Stimulated activated CD8-positive, alpha-beta memory T cell treated with anti-CD3 and anti-CD28 coated beads, Interleukin-15, amount 100 ng/mL, for 48 hours (primary cell): Measurements from ENCODE around the gene UGT3A2.

ENCODE experiments used
- DNase-seq, 2 donors: peaks; one replicate each; pipeline ENCODE4 v3.0.0-alpha.2; 2020; ENCODE audit warnings: low read depth in 2 of 2

The UGT3A2 gene

DNA sequence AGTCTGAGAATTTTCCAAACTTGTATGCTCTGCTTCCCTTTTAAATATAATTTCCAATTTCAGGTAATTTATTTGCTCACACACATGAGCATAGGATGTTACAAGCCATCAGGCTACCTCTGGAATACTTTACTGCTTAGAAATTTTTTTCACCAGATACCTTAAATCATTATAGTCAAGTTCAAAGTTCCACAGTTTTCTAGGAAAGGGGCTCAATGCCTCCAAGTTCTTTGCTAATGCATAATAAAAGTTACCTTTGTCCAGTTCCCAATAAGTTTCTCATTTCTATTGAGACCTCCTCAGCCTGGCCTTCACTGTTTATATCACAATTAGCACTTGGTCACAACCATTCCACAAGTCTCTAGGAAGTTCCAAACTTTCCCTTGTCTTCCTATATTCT lies 59.3 kb downstream of the UGT3A2 start:
- DNase-seq, result no peak

DNA sequence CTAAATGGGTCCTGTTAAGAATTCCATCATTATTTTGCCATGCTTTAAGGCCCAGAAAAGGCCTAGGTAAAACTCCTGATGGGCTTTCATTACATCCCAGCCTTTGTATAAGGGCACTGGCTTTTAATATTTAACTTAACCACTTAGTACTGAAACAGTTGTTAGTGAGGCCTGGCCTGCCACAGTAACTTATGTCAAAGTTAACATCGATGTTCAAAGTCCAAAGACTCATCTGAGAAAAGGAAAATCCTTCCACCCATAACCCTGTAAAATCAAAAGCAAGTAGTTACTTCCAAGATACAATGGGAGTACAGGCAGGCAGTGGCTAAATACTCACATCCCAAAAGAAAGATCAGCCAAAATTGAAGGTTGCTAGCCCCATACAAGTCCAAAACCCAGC lies 60.5 kb downstream of the UGT3A2 start:
- DNase-seq, result no peak

DNA sequence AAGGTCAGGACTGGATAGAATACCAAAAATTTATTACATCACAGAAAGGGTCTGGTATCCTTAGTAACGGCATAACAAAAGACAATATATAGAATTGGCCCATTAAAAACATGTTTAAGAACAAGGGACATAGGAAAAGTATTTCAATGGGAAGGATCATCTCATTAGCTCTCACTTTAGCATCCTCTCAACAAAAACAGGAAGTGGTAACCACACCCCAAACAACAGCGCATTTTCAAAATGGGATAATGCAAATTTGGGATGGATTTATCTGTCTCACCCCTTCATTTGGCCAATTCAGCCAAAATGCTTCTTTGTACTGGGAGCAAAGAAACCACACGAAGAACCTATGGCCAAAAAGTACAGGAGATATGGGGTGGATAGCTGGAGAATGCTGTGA lies 65.7 kb downstream of the UGT3A2 start:
- no peak for DNase-seq

DNA sequence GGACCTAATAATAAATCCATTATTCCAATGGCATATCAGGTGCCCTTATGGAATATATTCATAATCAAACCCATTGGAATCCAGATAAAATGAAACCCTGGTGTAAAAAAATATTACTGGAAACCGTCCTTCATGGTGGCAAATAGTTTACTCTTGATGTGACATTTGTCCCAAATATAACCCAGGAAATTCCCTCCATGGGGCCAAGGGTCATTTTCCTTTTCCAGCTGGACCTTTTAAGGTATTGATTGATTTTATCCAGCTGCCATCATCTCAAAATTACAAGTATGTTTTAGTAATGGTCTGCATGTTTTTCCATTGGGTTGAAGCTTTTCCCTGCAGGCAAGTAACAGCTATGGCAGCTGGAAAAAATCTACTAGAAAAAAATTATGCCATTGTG lies 67.1 kb downstream of the UGT3A2 start:
- DNase-seq, result no peak

DNA sequence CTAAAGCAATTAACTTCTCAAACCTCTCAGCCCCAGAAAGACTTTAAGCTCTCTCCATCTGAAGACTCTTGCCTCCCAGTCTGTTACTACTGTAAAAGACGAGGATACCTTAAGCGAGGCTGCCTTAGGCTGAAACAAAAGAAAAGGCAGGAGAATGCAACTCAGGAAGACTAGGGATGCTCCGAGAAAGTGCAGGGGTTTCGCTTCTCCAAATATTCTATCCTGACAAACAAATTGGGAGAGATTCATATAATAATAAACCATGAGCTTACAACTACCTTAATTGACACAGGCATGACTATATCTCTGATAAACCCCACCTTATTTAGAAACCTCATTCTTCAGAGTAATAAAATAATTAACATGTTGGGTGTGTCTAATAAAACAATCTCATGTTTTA lies 70.6 kb downstream of the UGT3A2 start:
- DNase-seq, result no peak

DNA sequence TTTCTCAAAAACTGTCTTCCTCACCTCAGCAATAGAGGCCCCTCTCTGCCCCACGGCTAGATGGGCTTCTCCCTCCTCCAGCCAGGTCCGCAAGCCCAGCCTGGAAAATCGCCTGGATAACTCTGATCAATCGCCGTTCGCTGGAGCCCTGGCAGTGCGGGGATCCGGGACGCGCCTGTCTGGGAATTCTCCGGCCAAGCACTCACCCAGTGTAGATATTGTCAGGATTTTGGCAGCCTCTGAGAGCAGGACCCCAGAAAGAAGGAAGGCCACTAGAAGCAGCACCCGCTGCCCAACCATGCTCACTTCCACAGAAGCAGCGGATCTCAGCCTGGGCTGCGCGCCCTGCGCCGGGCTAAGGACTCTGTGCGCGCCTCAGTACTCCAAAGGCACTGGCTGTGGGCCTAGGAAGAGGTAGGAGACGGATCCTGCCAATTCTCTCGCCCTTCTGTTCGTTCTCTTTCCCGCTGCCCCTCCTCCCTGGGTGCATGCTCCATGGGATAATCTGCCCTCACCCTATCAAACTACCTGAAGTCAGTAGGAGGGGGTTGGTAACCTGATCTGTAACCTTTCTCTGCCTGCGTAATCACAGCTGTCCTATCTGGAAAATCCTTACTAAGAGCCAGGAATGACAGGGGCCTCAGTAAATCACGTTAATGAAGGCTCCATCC lies 75.6 kb downstream of the UGT3A2 start, which contains the start of gene UGT3A1:
Gene UGT3A1 (minus strand): TSS at position 450 of the 671 bp plus-strand sequence. CDS start 150 bp downstream, at position 300.
- DNase-seq, result no peak

DNA sequence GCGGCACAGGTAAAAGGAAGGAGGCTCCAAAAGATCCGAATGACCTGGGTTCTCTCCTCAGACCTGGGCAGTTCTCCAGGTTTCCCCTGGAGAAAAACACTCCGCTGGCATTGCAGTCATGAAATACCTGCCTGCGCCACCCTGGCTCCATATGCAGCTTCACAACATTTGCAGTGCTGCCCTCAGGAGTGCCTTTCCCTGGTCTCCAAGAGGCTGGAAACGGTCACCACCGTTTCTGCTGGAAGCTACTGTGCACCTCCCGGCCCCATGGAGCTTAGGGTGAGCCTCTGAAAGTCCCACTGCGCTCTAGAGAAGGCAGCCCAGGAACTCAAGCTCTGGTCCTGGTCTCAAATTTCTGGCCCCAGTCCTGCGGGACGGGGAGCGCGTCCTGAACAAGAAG lies 76.2 kb downstream of the UGT3A2 start:
- DNase-seq, result no peak

DNA sequence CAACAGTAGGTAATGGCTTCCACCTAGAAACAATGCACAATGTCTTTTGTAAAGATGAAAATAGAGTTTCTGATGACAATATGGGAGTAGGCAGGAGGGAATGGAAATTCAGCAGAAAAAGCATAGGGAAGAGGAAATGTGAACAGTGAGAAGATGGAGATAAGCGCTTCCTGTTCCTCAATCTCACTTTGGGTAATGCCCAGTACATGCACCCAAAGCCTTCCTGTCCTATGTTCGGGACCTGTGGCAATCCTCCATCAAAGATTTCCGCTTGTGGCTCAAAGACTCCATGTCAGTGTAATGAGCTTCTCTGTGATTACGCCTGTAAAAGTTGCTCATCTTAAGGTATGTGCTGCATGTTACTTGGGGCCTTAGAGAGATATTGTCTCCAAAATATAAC lies 78.2 kb downstream of the UGT3A2 start:
- DNase-seq, result no peak

DNA sequence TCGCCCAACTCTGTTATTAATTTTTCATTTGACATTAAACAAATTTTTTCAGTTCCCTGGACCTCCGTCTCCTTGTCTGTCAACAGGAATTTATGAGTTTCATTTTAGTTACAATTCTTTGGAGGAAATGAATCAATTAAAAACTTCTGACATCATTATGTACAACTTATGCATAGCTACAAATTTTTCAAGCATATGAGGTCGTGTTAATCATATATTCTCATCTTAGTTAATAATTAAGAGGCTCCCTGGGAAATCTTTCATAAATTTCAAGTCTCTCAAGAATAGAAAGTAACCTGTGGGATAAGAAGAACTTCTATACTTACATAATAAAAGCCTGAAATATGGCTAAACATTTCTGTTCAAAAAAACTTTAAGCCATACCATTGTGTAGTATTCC lies 78.9 kb downstream of the UGT3A2 start:
- no peak for DNase-seq
